Kidney (tissue), 14 donors: ENCODE results near the gene BTN3A1. TPM values are rescaled to one million over a fixed set of nuclear protein-coding genes. Genes with fewer than 3 reads are reported as not detected.
"Not testable (repeated sequence)": the region's sequence is repeated elsewhere in the genome, so short reads cannot be mapped to it uniquely, and the experiment has no call there.

Experiments
- DNase-seq, 5 donors: peaks; one replicate each; pipeline ENCODE4 v3.0.0-alpha.2; 2013 to 2020
- FAIRE-seq: peaks from 2 replicates; lab custom pipeline; 2012; peaks lifted over from hg19 to GRCh38; lab: Jason Lieb, UNC
- H3K27ac ChIP-seq, 2 donors: one replicate each; pipeline ENCODE4 v1.7.0; 2013; ENCODE audit warnings: low read depth in 2 of 2, low read length in 2 of 2, inconsistent platforms in 1 of 2
- H3K27me3 ChIP-seq: one replicate; pipeline ENCODE4 v1.7.1; 2013; ENCODE audit warnings: low read length, inconsistent platforms; ENCODE audit not compliant: control insufficient read depth, insufficient read depth
- H3K36me3 ChIP-seq, 3 donors: one replicate each; pipeline versions ENCODE4 v1.7.0 to v1.7.1; 2013; ENCODE audit warnings: low read length in 3 of 3, control low read depth in 1 of 3, inconsistent platforms in 1 of 3; ENCODE audit not compliant: insufficient read depth in 3 of 3, control insufficient read depth in 2 of 3
- H3K4me1 ChIP-seq, 3 donors: one replicate each; pipeline versions ENCODE4 v1.7.0 to v1.7.1; 2013; ENCODE audit warnings: low read length in 3 of 3, inconsistent platforms in 1 of 3, low read depth in 1 of 3; ENCODE audit not compliant: control insufficient read depth in 2 of 3, insufficient read depth in 2 of 3
- H3K4me3 ChIP-seq, 3 donors: one replicate each; pipeline versions ENCODE4 v1.7.0 to v1.8.1; 2013; ENCODE audit warnings: low read length in 3 of 3, control low read depth in 1 of 3, inconsistent platforms in 1 of 3
- H3K9ac ChIP-seq, 3 donors: one replicate each; pipeline versions ENCODE4 v1.7.0 to v1.7.1; 2013; ENCODE audit warnings: low read length in 3 of 3, control low read depth in 1 of 3, inconsistent platforms in 1 of 3
- H3K9me3 ChIP-seq, 3 donors: one replicate each; pipeline versions ENCODE4 v1.7.0 to v1.7.1; 2013; ENCODE audit warnings: low read length in 3 of 3, control low read depth in 1 of 3, inconsistent platforms in 1 of 3; ENCODE audit not compliant: control insufficient read depth in 2 of 3, insufficient read depth in 1 of 3
- CTCF ChIP-seq: IDR thresholded peaks from 3 replicates; pipeline ENCODE4 v1.5.1; 2012; ENCODE audit warnings: mild to moderate bottlenecking, moderate library complexity, borderline replicate concordance; ENCODE audit not compliant: insufficient read depth; ENCODE audit errors: extremely low read depth
- intact Hi-C: fragments of 100-400 bp; cut with DNase I; formaldehyde crosslinking; loops from one replicate; pipeline ENCODE4 v1.11.1; 2022
- polyA plus RNA-seq: library from polyadenylated mRNA; stranded (reverse); fragments of 350-450 nt; fragmentation: Illumina TruSeq; extraction: RNeasy Lipid Tissue Mini Kit (QIAGEN cat#74804); gene quantifications from one replicate; pipeline ENCODE4 v1.2.3, GENCODE V29; 2014; ENCODE audit warnings: low read depth, low replicate concordance; ENCODE audit not compliant: insufficient read depth
- total RNA-seq: library from RNA; stranded (reverse); fragmentation: NEBNext Ultra II Directional; extraction: Animal tissue kit (Norgen Biotek cat#: 25700); gene quantifications from one replicate; pipeline ENCODE4 v1.2.1, GENCODE V29; 2021
- donor health status: control.
- donor health status: control.
- donor health status: control.
- donor health status: control.
- donor health status: control.
- donor health status: DM: yes; HTN: yes; CAD: no.
- donor health status: Normal renal cell carcinoma (clear cell type).

Gene BTN3A1
- total and polyA plus RNA-seq, 2 donors from 2014 or later: 13.8 to 23.1 TPM

GRCh38 chr6:26415791-26416190 lies 13.7 kb downstream of the BTN3A1 start:
- Histone ChIP-seq H3K4me1 (peaks cover 0 to 2% (median 0%) of the 10 kb centered on the region in 3 donors), H3K9me3 (no peaks in the 10 kb centered on the region), H3K9ac (no peak overlapping the region), H3K36me3 (peaks cover 0 to 4% (median 0%) of the 10 kb centered on the region in 3 donors), H3K27me3 (no peaks in the 10 kb centered on the region), H3K27ac (no peak overlapping the region), H3K4me3 (no peak overlapping the region)
- FAIRE-seq (no peak), DNase-seq (no peak)
- intact Hi-C loops: no loop called here
- TF ChIP-seq CTCF: no peak

- Histone ChIP-seq H3K9ac (no peak overlapping the region), H3K4me3 (no peak overlapping the region), H3K27ac (no peak overlapping the region), H3K9me3 (no peaks in the 10 kb centered on the region), H3K27me3 (no peaks in the 10 kb centered on the region), H3K4me1 (peaks cover 0 to 3% (median 0%) of the 10 kb centered on the region in 3 donors), H3K36me3 (peaks cover 0 to 2% (median 0%) of the 10 kb centered on the region in 3 donors)
- TF ChIP-seq CTCF: no peak
- no peak for FAIRE-seq
- DNase-seq: no peak
- intact Hi-C loops: no loop called here
Measured at GRCh38 chr6:26416288-26416687, 14.2 kb downstream of the BTN3A1 start.

- H3K9ac ChIP-seq, H3K9me3 ChIP-seq, H3K36me3 ChIP-seq, H3K4me1 ChIP-seq, FAIRE-seq, H3K27ac ChIP-seq, intact Hi-C loops, DNase-seq, H3K4me3 ChIP-seq, H3K27me3 ChIP-seq: not testable (repeated sequence)
Measured at GRCh38 chr6:26418077-26418476, 16.0 kb downstream of the BTN3A1 start.

- H3K27me3 ChIP-seq, FAIRE-seq, H3K4me3 ChIP-seq, H3K4me1 ChIP-seq, H3K27ac ChIP-seq, H3K9me3 ChIP-seq, DNase-seq, intact Hi-C loops, H3K36me3 ChIP-seq, H3K9ac ChIP-seq: not testable (repeated sequence)
Measured at GRCh38 chr6:26418795-26419194, 16.7 kb downstream of the BTN3A1 start.
